Measurements from ENCODE around the gene JMY. TPM values are rescaled to one million over a fixed set of nuclear protein-coding genes. Genes with fewer than 3 reads are reported as not detected.

The JMY gene, protein sequence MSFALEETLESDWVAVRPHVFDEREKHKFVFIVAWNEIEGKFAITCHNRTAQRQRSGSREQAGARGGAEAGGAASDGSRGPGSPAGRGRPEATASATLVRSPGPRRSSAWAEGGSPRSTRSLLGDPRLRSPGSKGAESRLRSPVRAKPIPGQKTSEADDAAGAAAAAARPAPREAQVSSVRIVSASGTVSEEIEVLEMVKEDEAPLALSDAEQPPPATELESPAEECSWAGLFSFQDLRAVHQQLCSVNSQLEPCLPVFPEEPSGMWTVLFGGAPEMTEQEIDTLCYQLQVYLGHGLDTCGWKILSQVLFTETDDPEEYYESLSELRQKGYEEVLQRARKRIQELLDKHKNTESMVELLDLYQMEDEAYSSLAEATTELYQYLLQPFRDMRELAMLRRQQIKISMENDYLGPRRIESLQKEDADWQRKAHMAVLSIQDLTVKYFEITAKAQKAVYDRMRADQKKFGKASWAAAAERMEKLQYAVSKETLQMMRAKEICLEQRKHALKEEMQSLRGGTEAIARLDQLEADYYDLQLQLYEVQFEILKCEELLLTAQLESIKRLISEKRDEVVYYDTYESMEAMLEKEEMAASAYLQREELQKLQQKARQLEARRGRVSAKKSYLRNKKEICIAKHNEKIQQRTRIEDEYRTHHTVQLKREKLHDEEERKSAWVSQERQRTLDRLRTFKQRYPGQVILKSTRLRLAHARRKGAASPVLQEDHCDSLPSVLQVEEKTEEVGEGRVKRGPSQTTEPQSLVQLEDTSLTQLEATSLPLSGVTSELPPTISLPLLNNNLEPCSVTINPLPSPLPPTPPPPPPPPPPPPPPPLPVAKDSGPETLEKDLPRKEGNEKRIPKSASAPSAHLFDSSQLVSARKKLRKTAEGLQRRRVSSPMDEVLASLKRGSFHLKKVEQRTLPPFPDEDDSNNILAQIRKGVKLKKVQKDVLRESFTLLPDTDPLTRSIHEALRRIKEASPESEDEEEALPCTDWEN
- total RNA-seq (17.5 TPM), polyA plus RNA-seq (ENCODE audit: insufficient read depth, low read depth, low replicate concordance) (3.8 TPM)
- long read RNA-seq, donor 1, partial matches to known transcripts = 80 of 93 reads
- long read RNA-seq, donor 1, other reads (novel, unspliced or antisense) = 13 of 93 reads
- long read RNA-seq, donor 2, full-length matches to known transcripts = 1 of 65 reads
- long read RNA-seq, donor 2, partial matches to known transcripts = 56 of 65 reads
- long read RNA-seq, donor 2, other reads (novel, unspliced or antisense) = 8 of 65 reads
- long read RNA-seq, donor 3, partial matches to known transcripts = 79 of 92 reads
- long read RNA-seq, donor 3, other reads (novel, unspliced or antisense) = 13 of 92 reads
- long read RNA-seq, donor 4, full-length matches to known transcripts = 2 of 26 reads
- long read RNA-seq, donor 4, partial matches to known transcripts = 24 of 26 reads
- long read RNA-seq, donor 4, other reads (novel, unspliced or antisense) = 0 of 26 reads
- long read RNA-seq, donor 5 = 0 reads
- long read RNA-seq, donor 6, partial matches to known transcripts = 0 of 33 reads
- long read RNA-seq, donor 6, other reads (novel, unspliced or antisense) = 33 of 33 reads
- long read RNA-seq, donor 7, partial matches to known transcripts = 36 of 40 reads
- long read RNA-seq, donor 7, other reads (novel, unspliced or antisense) = 4 of 40 reads
- long read RNA-seq, donor 8, partial matches to known transcripts = 52 of 52 reads
- long read RNA-seq, donor 8, other reads (novel, unspliced or antisense) = 0 of 52 reads
- long read RNA-seq, donor 9, full-length matches to known transcripts = 1 of 19 reads
- long read RNA-seq, donor 9, partial matches to known transcripts = 13 of 19 reads
- long read RNA-seq, donor 9, other reads (novel, unspliced or antisense) = 5 of 19 reads
- long read RNA-seq, donor 10, partial matches to known transcripts = 67 of 74 reads
- long read RNA-seq, donor 10, other reads (novel, unspliced or antisense) = 7 of 74 reads

DNA sequence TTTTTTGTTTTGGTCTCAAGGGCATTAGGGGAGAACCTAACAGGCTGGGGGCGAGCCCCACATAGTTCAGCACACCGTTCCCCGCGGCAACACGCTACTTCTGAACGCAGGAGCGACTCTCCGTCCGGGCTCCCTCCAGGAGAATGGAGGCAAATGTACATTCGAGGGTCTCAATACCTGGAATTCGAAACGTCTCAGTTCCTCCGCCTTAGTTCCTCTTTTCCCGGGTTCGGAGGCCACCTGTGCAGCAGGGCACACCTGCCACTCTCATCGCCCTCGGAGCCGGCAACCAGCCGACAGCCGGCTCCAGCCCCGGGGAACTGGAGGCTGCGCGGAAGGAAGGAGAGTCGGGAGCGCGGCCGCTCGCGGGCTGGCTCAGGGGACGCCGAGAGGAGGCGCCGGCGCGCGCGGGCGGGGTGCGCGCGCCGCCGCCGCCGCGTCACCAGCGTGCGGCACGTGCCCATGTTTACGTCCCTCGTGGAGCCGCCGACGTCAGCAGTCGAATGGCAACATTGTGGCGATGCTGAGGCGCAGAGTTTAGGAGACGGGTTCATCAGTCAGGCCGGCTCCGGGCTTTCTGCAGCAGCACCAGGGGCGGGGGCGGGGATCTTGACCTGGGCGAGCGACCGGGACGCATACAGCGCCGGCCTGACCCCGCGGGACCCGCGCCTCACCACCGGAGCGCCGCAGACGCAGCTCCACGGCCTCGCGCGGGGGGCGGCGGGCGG, at the start of gene JMY:
Gene JMY, plus strand, starts transcription at position 498 of the 728 bp plus-strand sequence. CDS start 520 bp downstream, outside the sequence.
- FAIRE-seq = no peak
- intact Hi-C loops (cut with DNase I) = no loop called here
- TF ChIP-seq, protein P1, sequence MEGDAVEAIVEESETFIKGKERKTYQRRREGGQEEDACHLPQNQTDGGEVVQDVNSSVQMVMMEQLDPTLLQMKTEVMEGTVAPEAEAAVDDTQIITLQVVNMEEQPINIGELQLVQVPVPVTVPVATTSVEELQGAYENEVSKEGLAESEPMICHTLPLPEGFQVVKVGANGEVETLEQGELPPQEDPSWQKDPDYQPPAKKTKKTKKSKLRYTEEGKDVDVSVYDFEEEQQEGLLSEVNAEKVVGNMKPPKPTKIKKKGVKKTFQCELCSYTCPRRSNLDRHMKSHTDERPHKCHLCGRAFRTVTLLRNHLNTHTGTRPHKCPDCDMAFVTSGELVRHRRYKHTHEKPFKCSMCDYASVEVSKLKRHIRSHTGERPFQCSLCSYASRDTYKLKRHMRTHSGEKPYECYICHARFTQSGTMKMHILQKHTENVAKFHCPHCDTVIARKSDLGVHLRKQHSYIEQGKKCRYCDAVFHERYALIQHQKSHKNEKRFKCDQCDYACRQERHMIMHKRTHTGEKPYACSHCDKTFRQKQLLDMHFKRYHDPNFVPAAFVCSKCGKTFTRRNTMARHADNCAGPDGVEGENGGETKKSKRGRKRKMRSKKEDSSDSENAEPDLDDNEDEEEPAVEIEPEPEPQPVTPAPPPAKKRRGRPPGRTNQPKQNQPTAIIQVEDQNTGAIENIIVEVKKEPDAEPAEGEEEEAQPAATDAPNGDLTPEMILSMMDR (IDR thresholded peaks at IDR 0.05; ENCODE audit: borderline replicate concordance, extremely low read depth, insufficient read depth) = no peak
- peak within 1 kb of the TSS; percentile 83 to 98 (median 84) for H3K4me3 ChIP-seq (ENCODE audit: low read length in 3 of 3)
- H3K36me3 ChIP-seq (ENCODE audit: control insufficient read depth in 2 of 3, insufficient read depth in 3 of 3, low read length in 3 of 3) = no peaks in the 10 kb centered on the region
- peak within 1 kb of the TSS; percentile 82 to 97 for H3K27ac ChIP-seq (ENCODE audit: low read depth in 2 of 2, low read length in 2 of 2)
- H3K9me3 ChIP-seq (ENCODE audit: control insufficient read depth in 2 of 3, insufficient read depth in 1 of 3, low read length in 3 of 3) = no peaks in the 10 kb centered on the region
- H3K27me3 ChIP-seq (ENCODE audit: control insufficient read depth, insufficient read depth, low read length) = no peaks in the 10 kb centered on the region
- peaks cover 0 to 3% (median 0%) of the 10 kb centered on the region in 3 donors for H3K4me1 ChIP-seq (ENCODE audit: control insufficient read depth in 2 of 3, insufficient read depth in 2 of 3, low read depth in 1 of 3, low read length in 3 of 3)
- peak within 1 kb of the TSS; percentile 79 to 96 (median 89) for H3K9ac ChIP-seq (ENCODE audit: low read length in 3 of 3)
- DNase-seq = peak; percentile 90 to 95 (median 91)

DNA sequence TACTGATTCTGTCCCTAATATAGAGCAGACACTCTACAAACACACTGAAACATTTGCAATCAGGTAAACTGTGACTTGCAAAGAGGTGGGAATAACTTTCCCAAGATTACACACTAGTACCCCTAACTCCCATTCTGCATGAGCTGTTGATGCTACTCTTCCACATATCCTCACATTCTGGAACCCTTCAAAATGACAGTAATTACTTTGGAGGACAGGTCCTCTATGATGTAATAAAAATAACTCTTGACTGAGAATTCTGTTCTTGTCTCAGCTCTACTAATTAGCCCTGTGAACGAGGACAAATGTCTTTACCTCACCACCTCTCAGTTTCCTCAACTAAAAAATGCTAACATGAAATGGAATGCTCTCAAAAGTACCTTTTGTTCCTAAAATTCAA, 49.5 kb upstream of the JMY start:
- FAIRE-seq (no peak), DNase-seq (no peak)
- no peaks in the 10 kb centered on the region for H3K27me3 ChIP-seq (ENCODE audit: control insufficient read depth, insufficient read depth, low read length)
- intact Hi-C loops (cut with DNase I) = no loop called here
- H3K9ac ChIP-seq (ENCODE audit: low read length in 3 of 3) = no peak overlapping the region
- H3K36me3 ChIP-seq (ENCODE audit: control insufficient read depth in 2 of 3, insufficient read depth in 3 of 3, low read length in 3 of 3) = no peaks in the 10 kb centered on the region
- TF ChIP-seq, protein P1 (IDR thresholded peaks at IDR 0.05; ENCODE audit: borderline replicate concordance, extremely low read depth, insufficient read depth) = no peak
- H3K27ac ChIP-seq (ENCODE audit: low read depth in 2 of 2, low read length in 2 of 2) = no peak overlapping the region
- H3K9me3 ChIP-seq (ENCODE audit: control insufficient read depth in 2 of 3, insufficient read depth in 1 of 3, low read length in 3 of 3) = no peaks in the 10 kb centered on the region
- H3K4me3 ChIP-seq (ENCODE audit: low read length in 3 of 3) = no peak overlapping the region
- no peaks in the 10 kb centered on the region for H3K4me1 ChIP-seq (ENCODE audit: control insufficient read depth in 2 of 3, insufficient read depth in 2 of 3, low read depth in 1 of 3, low read length in 3 of 3)

Measured in kidney (tissue), 22 donors.